Measurements from ENCODE around the gene SYCE3. TPM values are rescaled to one million over a fixed set of nuclear protein-coding genes. Genes with fewer than 3 reads are reported as not detected.
"Not testable (repeated sequence)": the region's sequence is repeated elsewhere in the genome, so short reads cannot be mapped to it uniquely, and the experiment has no call there.

SYCE3 gene
- total RNA-seq, 2 experiments from 2014 or later: 0.91 to 2.0 TPM

- H3K9me3 Mint-ChIP-seq: no peaks in the 10 kb centered on the region
- DNase-seq: peak; percentile 98
- H3K4me1 Mint-ChIP-seq (ENCODE audit: low read depth): peaks cover 35% of the 10 kb centered on the region
- peak within 1 kb of the TSS; percentile 97 for H3K4me3 Mint-ChIP-seq
- H3K27ac Mint-ChIP-seq: peak within 1 kb of the TSS; percentile 93
- intact Hi-C loops (cut with micrococcal nuclease): loop anchor here (1.0 to 2.0 kb wide), 6 partner anchors 14 to 565 kb away; partner anchors contain the start of genes ARSA, NCAPH2, PIM3 and SYCE3
- no peaks in the 10 kb centered on the region for H3K27me3 Mint-ChIP-seq (ENCODE audit: low read depth)
- peaks cover 39% of the 10 kb centered on the region for H3K36me3 Mint-ChIP-seq (ENCODE audit: low read depth)
- CTCF ChIA-PET: interaction anchor here (0.6 to 2.9 kb wide), 31 partner anchors 10 to 283 kb away, joined by 3 to 39 read pairs (median 5); partner anchors contain the start of genes CHKB, HDAC10, KLHDC7B and LMF2
Observed at GRCh38 chr22:50525104-50525857, 37.4 kb downstream of the SYCE3 start, which contains the start of gene SCO2. SCO2 (minus strand) TSS chr22:50525598; CDS start chr22:50524411, 1,187 bp downstream.

- DNase-seq: peak; percentile 39
- Mint-ChIP-seq H3K4me1 (ENCODE audit: low read depth) (peaks cover 35% of the 10 kb centered on the region), H3K9me3 (no peaks in the 10 kb centered on the region), H3K27me3 (ENCODE audit: low read depth) (no peaks in the 10 kb centered on the region), H3K36me3 (ENCODE audit: low read depth) (peaks cover 42% of the 10 kb centered on the region), H3K27ac (peak overlapping the region; percentile 86), H3K4me3 (peak overlapping the region; percentile 97)
- CTCF ChIA-PET: interaction anchor here (1.3 to 2.9 kb wide), 8 partner anchors 10 to 273 kb away, joined by 4 to 39 read pairs (median 12); partner anchors contain the start of genes HDAC10, LMF2 and NCAPH2
- intact Hi-C loops (cut with micrococcal nuclease): loop anchor here (1.0 to 2.0 kb wide), 6 partner anchors 14 to 564 kb away; partner anchors contain the start of genes ARSA, NCAPH2, PIM3 and SYCE3
Observed at GRCh38 chr22:50524676-50525103, 38.0 kb downstream of the SYCE3 start.

- peak overlapping the region; percentile 86 for H3K27ac Mint-ChIP-seq
- peak overlapping the region; percentile 97 for H3K4me3 Mint-ChIP-seq
- CTCF ChIA-PET: interaction anchor here (1.0 to 2.9 kb wide), 5 partner anchors 14 to 97 kb away, joined by 3 to 39 read pairs (median 22); partner anchors contain the start of genes LMF2 and NCAPH2
- H3K36me3 Mint-ChIP-seq (ENCODE audit: low read depth): peaks cover 45% of the 10 kb centered on the region
- no peaks in the 10 kb centered on the region for H3K9me3 Mint-ChIP-seq
- H3K4me1 Mint-ChIP-seq (ENCODE audit: low read depth): peaks cover 34% of the 10 kb centered on the region
- no peaks in the 10 kb centered on the region for H3K27me3 Mint-ChIP-seq (ENCODE audit: low read depth)
- DNase-seq: no peak
- intact Hi-C loops (cut with micrococcal nuclease): loop anchor here (2.0 kb wide), 1 partner anchor 15 kb away; no protein-coding TSS in a partner anchor
Observed at GRCh38 chr22:50523806-50524675, 38.7 kb downstream of the SYCE3 start.

DNA sequence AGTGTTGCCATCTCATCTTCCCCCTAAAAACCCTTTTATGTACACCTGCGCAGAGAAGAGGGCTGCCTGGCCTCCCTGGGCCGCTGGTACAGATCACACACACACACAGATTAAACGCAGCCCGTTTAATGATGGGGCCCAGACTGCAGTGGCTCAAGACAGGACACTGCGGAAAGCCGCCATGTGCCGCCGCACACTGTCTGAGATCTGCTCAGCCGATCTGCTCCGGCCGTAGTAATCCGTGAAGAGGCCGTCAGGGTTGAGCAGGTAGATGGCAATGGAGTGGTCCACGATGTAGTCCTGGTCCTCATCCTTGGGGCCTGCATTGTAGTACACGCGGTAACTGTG, 39.3 kb downstream of the SYCE3 start:
- Mint-ChIP-seq H3K27ac (no peak overlapping the region), H3K4me3 (peak overlapping the region; percentile 97), H3K4me1 (ENCODE audit: low read depth) (peaks cover 28% of the 10 kb centered on the region), H3K9me3 (no peaks in the 10 kb centered on the region), H3K36me3 (ENCODE audit: low read depth) (peaks cover 42% of the 10 kb centered on the region), H3K27me3 (ENCODE audit: low read depth) (no peaks in the 10 kb centered on the region)
- CTCF ChIA-PET: interaction anchor here (1.0 kb wide), 1 partner anchor 97 kb away, joined by 3 read pairs; no protein-coding TSS in a partner anchor
- intact Hi-C loops (cut with micrococcal nuclease): no loop called here
- DNase-seq: no peak

DNA sequence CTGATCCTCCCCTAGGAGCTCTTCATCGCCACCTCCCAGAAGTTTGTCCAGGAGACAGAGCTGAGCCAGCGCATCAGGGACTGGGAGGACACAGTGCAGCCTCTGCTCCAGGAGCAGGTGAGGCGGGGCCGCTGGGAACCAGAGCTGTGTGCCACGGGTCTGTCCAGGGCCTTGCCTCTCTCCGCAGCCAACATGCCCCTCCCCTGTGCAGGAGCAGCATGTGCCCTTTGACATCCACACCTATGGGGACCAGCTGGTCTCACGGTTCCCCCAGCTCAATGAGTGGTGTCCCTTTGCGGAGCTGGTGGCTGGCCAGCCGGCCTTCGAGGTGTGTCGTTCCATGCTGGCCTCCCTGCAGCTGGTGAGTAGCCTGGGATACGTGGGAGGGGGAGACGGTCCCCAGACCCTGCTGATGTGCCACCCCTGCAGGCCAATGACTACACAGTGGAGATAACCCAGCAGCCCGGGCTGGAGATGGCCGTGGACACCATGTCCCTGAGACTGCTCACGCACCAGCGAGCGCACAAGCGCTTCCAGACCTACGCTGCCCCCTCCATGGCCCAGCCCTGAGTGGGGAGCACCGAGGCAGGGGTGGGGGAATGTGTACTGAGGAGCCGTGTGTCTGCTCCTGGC, 39.8 kb downstream of the SYCE3 start:
- Mint-ChIP-seq H3K4me3 (peak overlapping the region; percentile 41), H3K36me3 (ENCODE audit: low read depth) (peaks cover 39% of the 10 kb centered on the region), H3K4me1 (ENCODE audit: low read depth) (peaks cover 23% of the 10 kb centered on the region), H3K9me3 (no peaks in the 10 kb centered on the region), H3K27me3 (ENCODE audit: low read depth) (no peaks in the 10 kb centered on the region), H3K27ac (no peak overlapping the region)
- no peak for DNase-seq
- intact Hi-C loops (cut with micrococcal nuclease): no loop called here
- CTCF ChIA-PET: interaction anchor here (0.6 to 0.9 kb wide), 3 partner anchors 25 to 408 kb away, joined by 3 read pairs; no protein-coding TSS in a partner anchor

- no peak overlapping the region for H3K4me3 Mint-ChIP-seq
Observed at GRCh38 chr22:50522208-50522805, 40.4 kb downstream of the SYCE3 start.

GRCh38 chr22:50521710-50522109, 41.0 kb downstream of the SYCE3 start:
- peaks cover 11% of the 10 kb centered on the region for H3K4me1 Mint-ChIP-seq (ENCODE audit: low read depth)
- intact Hi-C loops (cut with micrococcal nuclease): no loop called here
- CTCF ChIA-PET: interaction anchor here (0.6 kb wide), 1 partner anchor 112 kb away, joined by 3 read pairs; no protein-coding TSS in a partner anchor
- H3K9me3 Mint-ChIP-seq: no peaks in the 10 kb centered on the region
- H3K27me3 Mint-ChIP-seq (ENCODE audit: low read depth): no peaks in the 10 kb centered on the region
- peaks cover 28% of the 10 kb centered on the region for H3K36me3 Mint-ChIP-seq (ENCODE audit: low read depth)
- no peak overlapping the region for H3K4me3 Mint-ChIP-seq
- H3K27ac Mint-ChIP-seq: no peak overlapping the region
- DNase-seq: no peak

More at GRCh38 chr22:50522208-50522805, 40.4 kb downstream of the SYCE3 start:
- Mint-ChIP-seq H3K36me3 (ENCODE audit: low read depth) (peaks cover 34% of the 10 kb centered on the region), H3K9me3 (no peaks in the 10 kb centered on the region), H3K27me3 (ENCODE audit: low read depth) (no peaks in the 10 kb centered on the region), H3K4me1 (ENCODE audit: low read depth) (peaks cover 17% of the 10 kb centered on the region), H3K27ac (no peak overlapping the region)
- intact Hi-C loops (cut with micrococcal nuclease): no loop called here
- DNase-seq: no peak
- CTCF ChIA-PET: interaction anchor here (0.6 to 0.9 kb wide), 3 partner anchors 25 to 407 kb away, joined by 3 read pairs; no protein-coding TSS in a partner anchor

DNA sequence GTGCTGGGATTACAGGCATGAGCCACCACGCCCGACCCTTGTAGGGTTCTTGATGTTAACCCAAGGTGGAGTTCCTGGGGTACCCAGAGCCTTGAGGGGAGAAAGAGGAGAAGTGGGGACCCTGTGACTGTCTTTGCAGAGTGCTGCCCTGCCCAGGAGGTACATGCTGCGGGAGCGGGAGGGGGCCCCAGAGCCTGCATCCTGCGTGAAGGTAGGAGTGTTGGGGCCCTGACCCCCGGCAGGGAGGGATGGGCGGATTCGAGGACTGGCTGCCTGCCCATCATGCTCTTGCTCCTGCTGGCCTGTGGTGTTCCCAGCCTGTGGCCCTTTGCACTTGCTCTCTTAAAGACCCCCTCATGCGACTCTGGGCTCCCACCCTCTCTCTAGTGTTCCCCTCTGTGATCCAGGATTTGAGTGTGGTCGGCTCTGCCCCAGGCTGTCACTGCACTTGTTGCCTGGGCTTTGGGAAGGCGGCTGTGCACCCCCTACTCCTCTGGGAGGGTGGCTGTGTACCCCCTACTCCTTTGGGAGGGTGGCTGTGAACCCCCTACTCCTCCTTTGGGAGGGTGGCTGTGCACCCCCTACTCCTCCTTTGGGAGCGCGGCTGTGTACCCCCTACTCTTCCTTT, 41.8 kb downstream of the SYCE3 start:
- Mint-ChIP-seq H3K4me3 (no peak overlapping the region), H3K27me3 (ENCODE audit: low read depth) (no peaks in the 10 kb centered on the region), H3K4me1 (ENCODE audit: low read depth) (peaks cover 11% of the 10 kb centered on the region), H3K36me3 (ENCODE audit: low read depth) (peaks cover 32% of the 10 kb centered on the region), H3K9me3 (no peaks in the 10 kb centered on the region), H3K27ac (no peak overlapping the region)
- CTCF ChIA-PET: interaction anchor here (0.6 kb wide), 1 partner anchor 112 kb away, joined by 3 read pairs; no protein-coding TSS in a partner anchor
- DNase-seq: no peak
- intact Hi-C loops (cut with micrococcal nuclease): no loop called here

GRCh38 chr22:50520184-50520583, 42.5 kb downstream of the SYCE3 start:
- intact Hi-C loops (cut with micrococcal nuclease); H3K9me3 Mint-ChIP-seq; H3K4me3 Mint-ChIP-seq; DNase-seq; H3K27ac Mint-ChIP-seq; CTCF ChIA-PET; H3K27me3 Mint-ChIP-seq (ENCODE audit: low read depth): not testable (repeated sequence)
- H3K36me3 Mint-ChIP-seq (ENCODE audit: low read depth): peaks cover 36% of the 10 kb centered on the region
- peaks cover 13% of the 10 kb centered on the region for H3K4me1 Mint-ChIP-seq (ENCODE audit: low read depth)

GRCh38 chr22:50519151-50519550, 43.6 kb downstream of the SYCE3 start:
- H3K9me3 Mint-ChIP-seq: no peaks in the 10 kb centered on the region
- no peak for DNase-seq

GRCh38 chr22:50518606-50519005, 44.1 kb downstream of the SYCE3 start:
- intact Hi-C loops (cut with micrococcal nuclease): no loop called here
- no peaks in the 10 kb centered on the region for H3K9me3 Mint-ChIP-seq

More at GRCh38 chr22:50519151-50519550, 43.6 kb downstream of the SYCE3 start:
- H3K36me3 Mint-ChIP-seq (ENCODE audit: low read depth): peaks cover 38% of the 10 kb centered on the region
- intact Hi-C loops (cut with micrococcal nuclease): no loop called here
- H3K27me3 Mint-ChIP-seq (ENCODE audit: low read depth): no peaks in the 10 kb centered on the region
- no peak overlapping the region for H3K27ac Mint-ChIP-seq
- CTCF ChIA-PET: no interaction called here
- H3K4me3 Mint-ChIP-seq: no peak overlapping the region
- H3K4me1 Mint-ChIP-seq (ENCODE audit: low read depth): peaks cover 12% of the 10 kb centered on the region

More at GRCh38 chr22:50518606-50519005, 44.1 kb downstream of the SYCE3 start:
- Mint-ChIP-seq H3K4me1 (ENCODE audit: low read depth) (peaks cover 13% of the 10 kb centered on the region), H3K27me3 (ENCODE audit: low read depth) (no peaks in the 10 kb centered on the region), H3K4me3 (no peak overlapping the region), H3K36me3 (ENCODE audit: low read depth) (peaks cover 37% of the 10 kb centered on the region), H3K27ac (no peak overlapping the region)
- DNase-seq: no peak
- CTCF ChIA-PET: no interaction called here
